SK-N-MC (cell line): ENCODE results near the gene KPNA2.

Source experiments
- DNase-seq: peaks from one replicate; pipeline ENCODE4 v3.0.0-alpha.2; 2011; ENCODE audit warnings: low read depth, low spot score
- H3K27ac ChIP-seq: fragments of 200-600 bp; sonication (generic); 2 replicates; pipeline ENCODE4 v1.5.1; 2016; ENCODE audit warnings: mixed run types
- H3K36me3 ChIP-seq: fragments of 200-600 bp; sonication (generic); 2 replicates; pipeline ENCODE4 v1.6.1; 2017; ENCODE audit warnings: antibody characterized with exemption, low read length, mixed read lengths; ENCODE audit not compliant: insufficient read depth
- H3K4me3 ChIP-seq: fragments of 200-600 bp; sonication (generic); 2 replicates; pipeline ENCODE4 v1.5.1; 2016
- H3K9ac ChIP-seq: fragments of 200-600 bp; sonication (generic); 2 replicates; pipeline ENCODE4 v1.8.0; 2017; ENCODE audit warnings: mixed run types, mixed read lengths; ENCODE audit not compliant: insufficient read length
- H3K9me3 ChIP-seq: fragments of 200-600 bp; sonication (generic); 2 replicates; pipeline ENCODE4 v1.6.1; 2017; ENCODE audit warnings: low read depth, mild to moderate bottlenecking, antibody characterized with exemption, low read length, moderate library complexity, mixed read lengths
- EZH2 ChIP-seq: fragments of 200-600 bp; sonication (generic); IDR thresholded peaks from one replicate; pipeline ENCODE4 v1.6.1; 2017; ENCODE audit warnings: antibody characterized with exemption
- FOXP2 ChIP-seq: optimal IDR thresholded peaks from 2 replicates; pipeline ENCODE3; 2011; ENCODE audit warnings: mild to moderate bottlenecking, moderate library complexity; ENCODE audit not compliant: insufficient read depth; ENCODE audit errors: extremely low read length, control extremely low read depth
- POLR2AphosphoS5 ChIP-seq: IDR thresholded peaks from 2 replicates; pipeline ENCODE4 v1.6.1; 2012; ENCODE audit warnings: mild to moderate bottlenecking, low read depth, low read length, borderline replicate concordance

Gene KPNA2

DNA sequence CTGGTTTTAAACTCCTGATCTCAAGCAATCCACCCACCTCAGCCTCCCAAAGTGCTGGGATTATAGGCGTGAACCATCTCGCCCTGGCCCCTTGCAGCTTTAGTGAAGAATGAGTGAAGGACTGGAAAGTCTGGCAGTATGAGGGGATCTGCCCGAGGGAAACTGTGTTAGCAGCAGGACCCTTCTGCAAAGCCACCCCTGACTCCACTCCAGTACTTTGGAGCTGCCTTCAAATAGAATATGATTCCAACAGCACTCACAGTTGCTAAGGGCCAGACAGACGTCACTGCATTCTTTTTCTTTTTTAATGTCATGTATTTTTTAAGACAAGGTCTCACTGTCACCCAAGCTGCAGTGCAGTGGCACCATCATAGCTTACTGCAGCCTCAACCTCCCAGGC is 52.3 kb downstream of the KPNA2 start:
- peak; percentile 55 for DNase-seq
- TF ChIP-seq EZH2 (no peak), FOXP2 (no peak), POLR2AphosphoS5 (no peak)
- H3K9me3 ChIP-seq, result no peaks in the 10 kb centered on the region
- H3K36me3 ChIP-seq, result no peaks in the 10 kb centered on the region
- H3K9ac ChIP-seq, result no peak overlapping the region
- H3K4me3 ChIP-seq, result peak overlapping the region; percentile 63
- H3K27ac ChIP-seq, result peak overlapping the region; percentile 89

DNA sequence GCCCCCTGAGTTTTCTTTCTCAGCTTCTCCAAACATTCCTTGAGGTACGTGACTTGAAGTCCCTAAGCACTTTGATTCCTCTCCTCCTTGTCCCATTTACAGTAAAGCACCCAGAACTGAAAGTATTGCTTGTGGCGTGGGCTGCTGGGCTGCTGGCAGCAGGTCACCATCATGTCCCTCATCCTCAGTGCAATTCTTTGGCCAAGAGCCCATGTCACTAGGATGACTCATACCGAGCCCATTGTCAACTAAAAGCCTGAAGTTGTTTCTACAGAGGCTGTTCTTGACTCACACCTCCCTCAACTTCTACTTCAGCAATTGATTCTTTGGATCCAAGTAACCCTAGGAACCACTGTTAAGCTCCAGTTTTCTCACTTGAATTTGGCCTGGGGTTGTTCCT is 54.3 kb downstream of the KPNA2 start:
- Histone ChIP-seq H3K27ac (no peak overlapping the region), H3K9ac (no peak overlapping the region), H3K9me3 (no peaks in the 10 kb centered on the region), H3K4me3 (no peak overlapping the region), H3K36me3 (no peaks in the 10 kb centered on the region)
- TF ChIP-seq EZH2, result no peak
- no peak for TF ChIP-seq FOXP2
- TF ChIP-seq POLR2AphosphoS5, result no peak
- no peak for DNase-seq

DNA sequence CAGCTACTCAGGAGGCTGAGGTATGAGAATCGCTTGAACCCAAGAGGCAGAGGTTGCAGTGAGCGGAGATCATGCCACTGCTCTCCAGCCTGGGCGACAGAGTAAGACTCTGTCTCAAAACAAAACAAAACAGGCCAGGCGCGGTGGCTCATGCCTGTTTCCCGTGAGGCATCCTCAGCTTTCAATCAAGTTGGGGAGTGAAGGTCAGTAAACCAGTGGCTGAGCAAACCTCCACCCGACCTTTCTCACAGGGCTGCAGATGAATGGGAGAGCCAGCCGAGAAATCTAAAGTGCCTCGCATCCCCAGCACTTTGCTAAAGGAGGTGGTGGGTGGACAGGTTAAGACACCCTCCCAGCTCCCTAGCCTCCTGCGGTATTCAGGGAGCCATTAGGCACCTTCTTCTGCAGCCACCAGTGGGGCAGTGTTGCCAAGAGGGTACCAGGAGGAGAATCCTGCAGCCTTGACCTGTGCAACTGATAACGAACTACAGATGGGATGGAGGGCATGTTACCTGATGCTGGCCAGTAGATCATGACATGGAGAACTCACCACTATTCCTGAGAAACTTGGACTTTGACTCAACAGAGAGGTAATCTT is 59.0 kb downstream of the KPNA2 start:
- no peaks in the 10 kb centered on the region for H3K9me3 ChIP-seq
- H3K4me3 ChIP-seq, result no peak overlapping the region
- no peak overlapping the region for H3K9ac ChIP-seq
- no peak for DNase-seq
- no peak overlapping the region for H3K27ac ChIP-seq
- TF ChIP-seq FOXP2 (no peak), POLR2AphosphoS5 (no peak)
- no peaks in the 10 kb centered on the region for H3K36me3 ChIP-seq

DNA sequence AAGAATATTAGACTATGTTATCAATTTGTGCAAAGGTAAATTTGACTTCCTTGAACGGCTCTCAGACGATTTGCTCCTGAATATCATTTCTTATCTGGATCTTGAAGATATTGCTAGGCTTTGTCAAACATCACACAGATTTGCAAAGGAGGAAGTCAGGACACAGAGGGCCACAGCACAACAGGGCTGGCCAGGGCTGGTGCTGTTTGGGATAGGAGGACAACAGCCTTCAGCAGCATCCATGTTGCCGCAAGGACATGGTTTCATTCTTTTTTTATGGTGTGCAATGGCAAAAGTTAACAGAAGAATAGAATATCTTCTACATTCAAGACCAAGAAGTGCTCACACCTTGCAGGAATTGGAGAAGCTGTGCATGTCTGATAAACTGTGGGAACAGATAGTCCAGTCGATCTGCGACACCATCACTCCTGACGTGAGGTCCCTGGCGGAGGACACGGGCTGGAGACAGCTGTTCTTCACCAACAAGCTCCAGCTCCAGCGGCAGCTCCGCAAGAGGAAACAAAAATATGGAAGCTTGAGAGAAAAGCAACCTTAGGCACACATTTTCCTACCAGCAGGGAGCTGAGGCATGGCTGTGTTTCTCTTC is 59.8 kb downstream of the KPNA2 start:
- H3K36me3 ChIP-seq, result no peaks in the 10 kb centered on the region
- DNase-seq, result no peak
- TF ChIP-seq EZH2 (no peak), POLR2AphosphoS5 (no peak), FOXP2 (no peak)

DNA sequence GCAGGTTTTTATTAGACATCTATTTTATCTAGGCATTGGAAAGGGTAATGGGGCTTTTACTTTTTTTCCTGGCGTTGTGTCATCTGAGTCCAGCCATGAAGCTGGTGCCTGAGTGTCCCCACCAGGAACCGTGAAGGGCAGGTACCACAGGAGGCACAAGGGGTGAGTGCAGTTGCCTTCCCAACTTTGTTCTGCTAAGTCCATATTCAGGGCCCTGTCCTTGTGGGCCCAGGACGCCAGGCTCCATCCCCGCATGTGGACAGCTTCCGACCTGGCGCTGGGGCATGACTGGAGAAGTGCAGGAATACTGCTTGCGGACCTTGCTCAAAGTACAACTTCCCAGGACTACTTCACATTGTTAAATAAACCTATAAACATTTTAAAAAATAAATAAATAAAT is 60.6 kb downstream of the KPNA2 start:
- no peak overlapping the region for H3K9ac ChIP-seq
- H3K36me3 ChIP-seq, result no peaks in the 10 kb centered on the region
- no peak overlapping the region for H3K27ac ChIP-seq
- no peaks in the 10 kb centered on the region for H3K9me3 ChIP-seq
- no peak for DNase-seq
- TF ChIP-seq FOXP2 (no peak), POLR2AphosphoS5 (no peak), EZH2 (no peak)
- H3K4me3 ChIP-seq, result no peak overlapping the region

More for the DNA sequence above, 59.8 kb downstream of the KPNA2 start:
- Histone ChIP-seq H3K9ac (no peak overlapping the region), H3K27ac (no peak overlapping the region), H3K4me3 (no peak overlapping the region), H3K9me3 (no peaks in the 10 kb centered on the region)
